K562 (cell line): Measurements from ENCODE around the gene HMSD.

Experiments used
- HLTF ChIP-seq: fragments of 450-650 bp; IDR thresholded peaks from 2 replicates; pipeline ENCODE4 v1.6.1; 2016
- POLR2A ChIP-seq: fragments of 450-650 bp; conservative IDR thresholded peaks from 2 replicates; pipeline ENCODE4 v1.6.1; 2016
- SMC3 ChIP-seq: conservative IDR thresholded peaks from 2 replicates; pipeline ENCODE4 v1.6.1; 2011; ENCODE audit warnings: low read depth, low read length, improper control_type of control experiment; ENCODE audit not compliant: insufficient read depth
- ZZZ3 ChIP-seq: fragments of 450-650 bp; IDR thresholded peaks from 2 replicates; pipeline ENCODE4 v1.6.1; 2016; ENCODE audit warnings: antibody characterized with exemption, mild to moderate bottlenecking, moderate library complexity
- TF ChIP-seq, protein P1 (sequence below): sonication (generic); formaldehyde crosslinking; IDR thresholded peaks from 2 replicates; pipeline ENCODE4 v1.8.0; 2022; ENCODE audit warnings: mild to moderate bottlenecking, low read depth, missing genetic modification reagents
- TF ChIP-seq, protein P2 (sequence below): sonication (generic); formaldehyde crosslinking; IDR thresholded peaks from 2 replicates; pipeline ENCODE4 v1.5.0; 2020; ENCODE audit warnings: missing genetic modification reagents
- TF ChIP-seq, protein P3 (sequence below): fragments of 450-650 bp; IDR thresholded peaks from 2 replicates; pipeline ENCODE4 v1.6.1; 2018; ENCODE audit not compliant: partially characterized antibody
- TF ChIP-seq, protein P4 (sequence below): IDR thresholded peaks from 2 replicates; pipeline ENCODE4 v1.6.1; 2016; ENCODE audit warnings: missing genetic modification characterization, missing compliant biosample characterization
- TF ChIP-seq, protein P5 (sequence below): fragments of 250-450 bp; sonication (Bioruptor Pico); IDR thresholded peaks from 2 replicates; pipeline ENCODE4 v1.5.0; 2021; ENCODE audit warnings: mild to moderate bottlenecking, borderline replicate concordance
- TF ChIP-seq, protein P6 (sequence below), 3 experiments: IDR thresholded peaks in 2 of 3; conservative IDR thresholded peaks in 1 of 3; 2 replicates each; pipeline ENCODE4 v1.5.1; 2011 to 2012; ENCODE audit warnings: low read length in 3 of 3, mild to moderate bottlenecking in 3 of 3, control low read depth in 2 of 3, improper control_type of control experiment in 1 of 3, inconsistent platforms in 1 of 3, low read depth in 1 of 3, mixed read lengths in 1 of 3, moderate library complexity in 1 of 3; ENCODE audit not compliant: insufficient read depth in 2 of 3

DNA sequence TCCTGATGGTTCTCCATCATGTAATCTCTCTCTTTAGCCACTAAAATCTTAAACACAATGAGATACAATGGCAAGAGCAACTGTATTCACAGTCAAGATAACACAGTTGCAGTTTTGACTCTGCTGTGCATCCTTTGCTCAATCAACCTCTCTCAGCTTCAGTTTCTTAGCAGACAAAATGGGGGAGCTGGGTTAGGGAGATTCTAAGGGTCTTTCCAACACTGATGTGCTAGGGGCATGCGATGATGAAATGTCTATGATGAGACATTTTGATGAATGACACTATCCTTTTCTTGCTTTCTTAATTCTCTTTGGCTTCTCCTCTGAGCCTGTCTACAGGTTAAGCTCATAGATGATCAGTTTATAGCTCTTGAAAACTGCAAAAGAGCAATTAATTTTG, 40.2 kb upstream of the HMSD start:
- TF ChIP-seq, protein P1, sequence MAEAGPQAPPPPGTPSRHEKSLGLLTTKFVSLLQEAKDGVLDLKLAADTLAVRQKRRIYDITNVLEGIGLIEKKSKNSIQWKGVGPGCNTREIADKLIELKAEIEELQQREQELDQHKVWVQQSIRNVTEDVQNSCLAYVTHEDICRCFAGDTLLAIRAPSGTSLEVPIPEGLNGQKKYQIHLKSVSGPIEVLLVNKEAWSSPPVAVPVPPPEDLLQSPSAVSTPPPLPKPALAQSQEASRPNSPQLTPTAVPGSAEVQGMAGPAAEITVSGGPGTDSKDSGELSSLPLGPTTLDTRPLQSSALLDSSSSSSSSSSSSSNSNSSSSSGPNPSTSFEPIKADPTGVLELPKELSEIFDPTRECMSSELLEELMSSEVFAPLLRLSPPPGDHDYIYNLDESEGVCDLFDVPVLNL (CRISPR knock-in tag), result no peak
- TF ChIP-seq, protein P2, sequence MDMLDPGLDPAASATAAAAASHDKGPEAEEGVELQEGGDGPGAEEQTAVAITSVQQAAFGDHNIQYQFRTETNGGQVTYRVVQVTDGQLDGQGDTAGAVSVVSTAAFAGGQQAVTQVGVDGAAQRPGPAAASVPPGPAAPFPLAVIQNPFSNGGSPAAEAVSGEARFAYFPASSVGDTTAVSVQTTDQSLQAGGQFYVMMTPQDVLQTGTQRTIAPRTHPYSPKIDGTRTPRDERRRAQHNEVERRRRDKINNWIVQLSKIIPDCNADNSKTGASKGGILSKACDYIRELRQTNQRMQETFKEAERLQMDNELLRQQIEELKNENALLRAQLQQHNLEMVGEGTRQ (CRISPR knock-in tag), result no peak
- TF ChIP-seq, protein P3, sequence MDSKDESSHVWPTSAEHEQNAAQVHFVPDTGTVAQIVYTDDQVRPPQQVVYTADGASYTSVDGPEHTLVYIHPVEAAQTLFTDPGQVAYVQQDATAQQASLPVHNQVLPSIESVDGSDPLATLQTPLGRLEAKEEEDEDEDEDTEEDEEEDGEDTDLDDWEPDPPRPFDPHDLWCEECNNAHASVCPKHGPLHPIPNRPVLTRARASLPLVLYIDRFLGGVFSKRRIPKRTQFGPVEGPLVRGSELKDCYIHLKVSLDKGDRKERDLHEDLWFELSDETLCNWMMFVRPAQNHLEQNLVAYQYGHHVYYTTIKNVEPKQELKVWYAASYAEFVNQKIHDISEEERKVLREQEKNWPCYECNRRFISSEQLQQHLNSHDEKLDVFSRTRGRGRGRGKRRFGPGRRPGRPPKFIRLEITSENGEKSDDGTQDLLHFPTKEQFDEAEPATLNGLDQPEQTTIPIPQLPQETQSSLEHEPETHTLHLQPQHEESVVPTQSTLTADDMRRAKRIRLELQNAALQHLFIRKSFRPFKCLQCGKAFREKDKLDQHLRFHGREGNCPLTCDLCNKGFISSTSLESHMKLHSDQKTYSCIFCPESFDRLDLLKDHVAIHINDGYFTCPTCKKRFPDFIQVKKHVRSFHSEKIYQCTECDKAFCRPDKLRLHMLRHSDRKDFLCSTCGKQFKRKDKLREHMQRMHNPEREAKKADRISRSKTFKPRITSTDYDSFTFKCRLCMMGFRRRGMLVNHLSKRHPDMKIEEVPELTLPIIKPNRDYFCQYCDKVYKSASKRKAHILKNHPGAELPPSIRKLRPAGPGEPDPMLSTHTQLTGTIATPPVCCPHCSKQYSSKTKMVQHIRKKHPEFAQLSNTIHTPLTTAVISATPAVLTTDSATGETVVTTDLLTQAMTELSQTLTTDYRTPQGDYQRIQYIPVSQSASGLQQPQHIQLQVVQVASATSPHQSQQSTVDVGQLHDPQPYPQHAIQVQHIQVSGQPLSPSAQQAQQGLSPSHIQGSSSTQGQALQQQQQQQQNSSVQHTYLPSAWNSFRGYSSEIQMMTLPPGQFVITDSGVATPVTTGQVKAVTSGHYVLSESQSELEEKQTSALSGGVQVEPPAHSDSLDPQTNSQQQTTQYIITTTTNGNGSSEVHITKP, result no peak
- TF ChIP-seq, protein P4, sequence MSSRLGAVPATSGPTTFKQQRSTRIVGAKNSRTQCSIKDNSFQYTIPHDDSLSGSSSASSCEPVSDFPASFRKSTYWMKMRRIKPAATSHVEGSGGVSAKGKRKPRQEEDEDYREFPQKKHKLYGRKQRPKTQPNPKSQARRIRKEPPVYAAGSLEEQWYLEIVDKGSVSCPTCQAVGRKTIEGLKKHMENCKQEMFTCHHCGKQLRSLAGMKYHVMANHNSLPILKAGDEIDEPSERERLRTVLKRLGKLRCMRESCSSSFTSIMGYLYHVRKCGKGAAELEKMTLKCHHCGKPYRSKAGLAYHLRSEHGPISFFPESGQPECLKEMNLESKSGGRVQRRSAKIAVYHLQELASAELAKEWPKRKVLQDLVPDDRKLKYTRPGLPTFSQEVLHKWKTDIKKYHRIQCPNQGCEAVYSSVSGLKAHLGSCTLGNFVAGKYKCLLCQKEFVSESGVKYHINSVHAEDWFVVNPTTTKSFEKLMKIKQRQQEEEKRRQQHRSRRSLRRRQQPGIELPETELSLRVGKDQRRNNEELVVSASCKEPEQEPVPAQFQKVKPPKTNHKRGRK, result no peak
- TF ChIP-seq, protein P5, sequence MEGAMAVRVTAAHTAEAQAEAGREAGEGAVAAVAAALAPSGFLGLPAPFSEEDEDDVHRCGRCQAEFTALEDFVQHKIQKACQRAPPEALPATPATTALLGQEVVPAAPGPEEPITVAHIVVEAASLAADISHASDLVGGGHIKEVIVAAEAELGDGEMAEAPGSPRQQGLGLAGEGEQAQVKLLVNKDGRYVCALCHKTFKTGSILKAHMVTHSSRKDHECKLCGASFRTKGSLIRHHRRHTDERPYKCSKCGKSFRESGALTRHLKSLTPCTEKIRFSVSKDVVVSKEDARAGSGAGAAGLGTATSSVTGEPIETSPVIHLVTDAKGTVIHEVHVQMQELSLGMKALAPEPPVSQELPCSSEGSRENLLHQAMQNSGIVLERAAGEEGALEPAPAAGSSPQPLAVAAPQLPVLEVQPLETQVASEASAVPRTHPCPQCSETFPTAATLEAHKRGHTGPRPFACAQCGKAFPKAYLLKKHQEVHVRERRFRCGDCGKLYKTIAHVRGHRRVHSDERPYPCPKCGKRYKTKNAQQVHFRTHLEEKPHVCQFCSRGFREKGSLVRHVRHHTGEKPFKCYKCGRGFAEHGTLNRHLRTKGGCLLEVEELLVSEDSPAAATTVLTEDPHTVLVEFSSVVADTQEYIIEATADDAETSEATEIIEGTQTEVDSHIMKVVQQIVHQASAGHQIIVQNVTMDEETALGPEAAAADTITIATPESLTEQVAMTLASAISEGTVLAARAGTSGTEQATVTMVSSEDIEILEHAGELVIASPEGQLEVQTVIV (CRISPR knock-in tag), result no peak
- TF ChIP-seq ZZZ3 (no peak), SMC3 (no peak), HLTF (no peak), POLR2A (no peak)
- TF ChIP-seq, protein P6, sequence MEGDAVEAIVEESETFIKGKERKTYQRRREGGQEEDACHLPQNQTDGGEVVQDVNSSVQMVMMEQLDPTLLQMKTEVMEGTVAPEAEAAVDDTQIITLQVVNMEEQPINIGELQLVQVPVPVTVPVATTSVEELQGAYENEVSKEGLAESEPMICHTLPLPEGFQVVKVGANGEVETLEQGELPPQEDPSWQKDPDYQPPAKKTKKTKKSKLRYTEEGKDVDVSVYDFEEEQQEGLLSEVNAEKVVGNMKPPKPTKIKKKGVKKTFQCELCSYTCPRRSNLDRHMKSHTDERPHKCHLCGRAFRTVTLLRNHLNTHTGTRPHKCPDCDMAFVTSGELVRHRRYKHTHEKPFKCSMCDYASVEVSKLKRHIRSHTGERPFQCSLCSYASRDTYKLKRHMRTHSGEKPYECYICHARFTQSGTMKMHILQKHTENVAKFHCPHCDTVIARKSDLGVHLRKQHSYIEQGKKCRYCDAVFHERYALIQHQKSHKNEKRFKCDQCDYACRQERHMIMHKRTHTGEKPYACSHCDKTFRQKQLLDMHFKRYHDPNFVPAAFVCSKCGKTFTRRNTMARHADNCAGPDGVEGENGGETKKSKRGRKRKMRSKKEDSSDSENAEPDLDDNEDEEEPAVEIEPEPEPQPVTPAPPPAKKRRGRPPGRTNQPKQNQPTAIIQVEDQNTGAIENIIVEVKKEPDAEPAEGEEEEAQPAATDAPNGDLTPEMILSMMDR (IDR thresholded peaks at IDR 0.05 in 2 of 3, conservative IDR thresholded peaks at IDR 0.05 in 1 of 3; ENCODE audit: insufficient read depth in 2 of 3, low read depth in 1 of 3, low read length in 3 of 3), result no peak
